Transverse colon (tissue), 4 donors: Measurements from ENCODE around the gene HDAC4. TPM values are rescaled to one million over a fixed set of nuclear protein-coding genes. Genes with fewer than 3 reads are reported as not detected.

Source experiments
- DNase-seq: peaks from one replicate; pipeline ENCODE4 v3.0.0-alpha.2; 2019
- H3K27ac ChIP-seq, 4 donors: fragments of 200-600 bp; sonication (generic); 2 replicates each; pipeline ENCODE4 v1.5.1; 2016 to 2018; ENCODE audit warnings: inconsistent platforms in 4 of 4
- H3K27me3 ChIP-seq: fragments of 200-600 bp; sonication (generic); 2 replicates; pipeline ENCODE4 v1.5.1; 2017; ENCODE audit warnings: inconsistent platforms
- H3K36me3 ChIP-seq, 4 donors: fragments of 200-600 bp; sonication (generic); 2 replicates each; pipeline ENCODE4 v1.5.1; 2017 to 2019; ENCODE audit warnings: inconsistent platforms in 4 of 4
- H3K4me1 ChIP-seq, 4 donors: fragments of 200-600 bp; sonication (generic); 2 replicates each; pipeline ENCODE4 v1.5.1; 2017 to 2020; ENCODE audit warnings: inconsistent platforms in 4 of 4
- H3K4me3 ChIP-seq, 4 donors: fragments of 200-600 bp; sonication (generic); 1 replicate in 1 of 4; 2 replicates in 3 of 4; pipeline versions ENCODE4 v1.5.1 to v1.6.1; 2017 to 2019; ENCODE audit warnings: inconsistent platforms in 4 of 4
- H3K9me3 ChIP-seq, 2 donors: fragments of 200-600 bp; sonication (generic); 2 replicates each; pipeline ENCODE4 v1.5.1; 2017 to 2019; ENCODE audit warnings: inconsistent platforms in 2 of 2
- CTCF ChIP-seq, 5 experiments: fragments of 200-600 bp in 3 of 5; fragments of 450-650 bp in 2 of 5; sonication (generic) in 3 of 5; IDR thresholded peaks; 1 replicate in 2 of 5; 2 replicates in 3 of 5; pipeline ENCODE4 v1.5.1; 2016 to 2017; ENCODE audit warnings: antibody characterized with exemption in 5 of 5, inconsistent platforms in 3 of 5, mild to moderate bottlenecking in 2 of 5, moderate library complexity in 1 of 5
- EP300 ChIP-seq: sonication (generic); formaldehyde crosslinking; IDR thresholded peaks from one replicate; pipeline ENCODE4 v1.6.1; 2017; ENCODE audit warnings: antibody characterized with exemption, low read depth
- POLR2A ChIP-seq: fragments of 450-650 bp; IDR thresholded peaks from one replicate; pipeline ENCODE4 v1.6.1; 2016; ENCODE audit warnings: antibody characterized with exemption, mild to moderate bottlenecking, moderate library complexity
- POLR2AphosphoS5 ChIP-seq, 3 donors: sonication (generic); formaldehyde crosslinking; IDR thresholded peaks; one replicate each; pipeline ENCODE4 v1.6.1; 2016; ENCODE audit warnings: antibody characterized with exemption in 3 of 3
- WGBS, 2 donors: methylation state at CpG; one replicate each; pipeline ENCODE4 v1.1.5; 2018; ENCODE audit warnings: low coverage in 1 of 2; 5-methylcytosine and 5-hydroxymethylcytosine counted together
- in situ Hi-C, 4 donors: fragments of 200-750 bp; cut with MboI; loops; one replicate each; pipeline versions ENCODE4 v1.15.0 to v1.15.1; 2017; ENCODE audit warnings: low sequenced_read_pairs in 3 of 4, low pct_ligation_motif_present in 1 of 4, low pct_unique_long_range_greater_than_20kb in 1 of 4
- intact Hi-C: fragments of 100-400 bp; cut with DNase I; formaldehyde crosslinking; loops from one replicate; pipeline ENCODE4 v1.15.1; 2023; ENCODE audit warnings: low total_unique reads
- total RNA-seq, 4 donors: library from RNA; depleted of rRNA; stranded (reverse); fragments of >200 nt; gene quantifications; one replicate each; pipeline ENCODE4 v1.1.0, GENCODE V29; 2016

Gene HDAC4
- total RNA-seq, 4 donors from 2014 or later: 33.9 to 192 (median 112) TPM

- H3K27ac ChIP-seq: peak overlapping the region in 1 of 4 donors; percentile 21
- WGBS, 2 donors: 71 to 88% methylated on average over 4 to 17 of the region's 20 CpGs
- TF ChIP-seq POLR2A (no peak), POLR2AphosphoS5 (IDR thresholded peaks at IDR 0.05) (no peak), CTCF (IDR thresholded peaks at IDR 0.05) (no peak), EP300 (no peak)
- no peaks in the 10 kb centered on the region for H3K9me3 ChIP-seq
- DNase-seq: no peak
- H3K4me1 ChIP-seq: peaks cover 0 to 3% (median 0%) of the 10 kb centered on the region in 4 donors
- H3K27me3 ChIP-seq: no peaks in the 10 kb centered on the region
- intact Hi-C loops (no loop called here), in situ Hi-C loops (no loop called here)
- no peak overlapping the region for H3K4me3 ChIP-seq
- H3K36me3 ChIP-seq: no peaks in the 10 kb centered on the region
Observed at GRCh38 chr2:239378918-239379640, 21.7 kb downstream of the HDAC4 start.

GRCh38 chr2:239378021-239378917, 22.6 kb downstream of the HDAC4 start:
- DNase-seq: no peak
- H3K36me3 ChIP-seq: no peaks in the 10 kb centered on the region
- 91% methylated on average over 36 of the region's 36 CpGs; no CpG with 5 or more reads in 1 of the 2 donors for WGBS, 2 donors
- H3K27me3 ChIP-seq: no peaks in the 10 kb centered on the region
- TF ChIP-seq POLR2AphosphoS5 (IDR thresholded peaks at IDR 0.05) (no peak), POLR2A (no peak), EP300 (no peak), CTCF (IDR thresholded peaks at IDR 0.05) (no peak)
- H3K4me1 ChIP-seq: peaks cover 0 to 3% (median 0%) of the 10 kb centered on the region in 4 donors
- H3K9me3 ChIP-seq: no peaks in the 10 kb centered on the region
- H3K27ac ChIP-seq: no peak overlapping the region
- intact Hi-C loops: no loop called here
- in situ Hi-C loops: no loop called here
- no peak overlapping the region for H3K4me3 ChIP-seq

GRCh38 chr2:239377591-239377990, 23.2 kb downstream of the HDAC4 start:
- no peak for TF ChIP-seq EP300
- no peak for TF ChIP-seq POLR2A
- TF ChIP-seq POLR2AphosphoS5 (IDR thresholded peaks at IDR 0.05): no peak
- TF ChIP-seq CTCF (IDR thresholded peaks at IDR 0.05): no peak
- no peaks in the 10 kb centered on the region for H3K27me3 ChIP-seq
- H3K4me1 ChIP-seq: peaks cover 0 to 3% (median 0%) of the 10 kb centered on the region in 4 donors
- H3K27ac ChIP-seq: no peak overlapping the region
- no peak overlapping the region for H3K4me3 ChIP-seq
- 82% methylated on average over 10 of the region's 10 CpGs; no CpG with 5 or more reads in 1 of the 2 donors for WGBS, 2 donors
- in situ Hi-C loops: no loop called here
- no peaks in the 10 kb centered on the region for H3K36me3 ChIP-seq
- DNase-seq: no peak
- no peaks in the 10 kb centered on the region for H3K9me3 ChIP-seq
- intact Hi-C loops: no loop called here

GRCh38 chr2:239376942-239377531, 23.8 kb downstream of the HDAC4 start:
- TF ChIP-seq POLR2A (no peak), POLR2AphosphoS5 (IDR thresholded peaks at IDR 0.05) (no peak), EP300 (no peak), CTCF (IDR thresholded peaks at IDR 0.05) (no peak)
- Histone ChIP-seq H3K36me3 (no peaks in the 10 kb centered on the region), H3K9me3 (no peaks in the 10 kb centered on the region), H3K4me3 (no peak overlapping the region), H3K27me3 (no peaks in the 10 kb centered on the region), H3K27ac (no peak overlapping the region), H3K4me1 (peaks cover 0 to 3% (median 0%) of the 10 kb centered on the region in 4 donors)
- in situ Hi-C loops (no loop called here), intact Hi-C loops (no loop called here)
- WGBS, 2 donors: 97% methylated on average over 20 of the region's 21 CpGs; no CpG with 5 or more reads in 1 of the 2 donors
- DNase-seq: no peak
